ENCODE measurements around the gene XPC.

Gene XPC

DNA sequence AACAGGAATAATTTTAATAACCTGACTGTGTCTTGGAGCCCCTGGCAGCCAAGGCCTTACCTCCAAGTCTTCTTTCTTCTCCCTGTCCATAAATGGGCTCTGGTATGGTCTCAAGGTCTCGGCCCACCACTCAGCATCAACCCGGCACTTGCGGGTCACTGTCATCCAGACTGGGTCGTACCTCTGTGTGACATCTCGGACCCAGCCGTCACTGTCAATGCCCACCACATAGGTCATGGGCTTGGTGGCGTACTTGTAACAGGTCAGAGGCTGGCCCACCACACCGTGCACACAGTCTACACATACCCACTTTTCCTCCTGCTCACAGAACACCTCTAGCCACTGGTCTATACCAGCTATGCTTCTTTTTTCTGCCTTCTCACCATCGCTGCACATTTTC is 20.4 kb downstream of the XPC start (continued):
- no peak for TF ChIP-seq ZNF629 (tag by site-specific recombination; IDR thresholded peaks at IDR 0.05)

DNA sequence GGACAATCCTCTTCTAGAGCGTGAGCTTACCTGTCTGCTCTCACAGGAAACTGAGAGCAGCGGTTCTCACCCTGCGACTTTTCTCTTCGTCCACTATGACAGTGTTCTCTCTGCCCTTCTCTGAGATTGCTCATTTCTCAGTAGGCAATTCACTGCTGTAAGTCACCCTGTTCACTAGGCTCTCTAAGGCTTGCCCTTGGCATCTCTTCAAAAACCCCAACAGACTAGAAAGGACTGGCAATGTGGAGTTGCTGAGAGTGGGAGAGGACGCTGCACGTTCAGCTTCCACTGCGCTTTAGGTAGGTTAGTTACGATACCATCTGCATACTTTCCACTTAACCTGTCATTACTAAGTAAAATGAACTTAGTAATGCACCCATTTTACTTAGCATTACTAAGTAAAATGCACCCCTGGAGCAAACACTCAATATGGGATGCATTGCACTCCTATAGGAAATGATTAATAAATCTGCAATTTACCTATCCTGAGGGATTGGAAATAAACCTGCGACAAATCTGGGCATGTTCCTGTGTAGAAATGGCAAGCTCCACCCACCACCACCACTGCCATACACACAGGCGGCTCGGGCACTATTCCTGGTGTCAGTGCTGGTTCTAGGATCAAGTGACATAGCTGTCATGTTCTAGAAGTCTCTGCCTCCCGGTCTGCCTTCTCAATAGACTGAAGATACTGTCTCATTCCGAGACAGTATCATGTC is 21.4 kb downstream of the XPC start:
- Histone ChIP-seq H3K4me1 (ENCODE audit: control insufficient read depth, insufficient read depth, low read length) (no peaks in the 10 kb centered on the region), H3K27ac (ENCODE audit: extremely low read depth, low read depth, low read length) (no peak overlapping the region), H3K4me3 (ENCODE audit: low read depth, low read length) (no peak overlapping the region), H3K9me3 (ENCODE audit: control insufficient read depth, insufficient read depth, low read depth, low read length) (no peaks in the 10 kb centered on the region), H3K36me3 (ENCODE audit: control insufficient read depth in 2 of 2, insufficient read depth in 1 of 2, low read length in 2 of 2) (peaks cover 20 to 96% of the 10 kb centered on the region in 2 experiments)
- POLR2A ChIA-PET: no interaction called here
- no peak for TF ChIP-seq KLF10 (tag by site-specific recombination; IDR thresholded peaks at IDR 0.05)
- TF ChIP-seq ZNF626 (tag by site-specific recombination; IDR thresholded peaks at IDR 0.05): no peak
- TF ChIP-seq ZNF366 (tag by site-specific recombination; conservative IDR thresholded peaks at IDR 0.05): no peak
- TF ChIP-seq ZNF24 (tag by site-specific recombination; IDR thresholded peaks at IDR 0.05): no peak
- TF ChIP-seq, protein P1, sequence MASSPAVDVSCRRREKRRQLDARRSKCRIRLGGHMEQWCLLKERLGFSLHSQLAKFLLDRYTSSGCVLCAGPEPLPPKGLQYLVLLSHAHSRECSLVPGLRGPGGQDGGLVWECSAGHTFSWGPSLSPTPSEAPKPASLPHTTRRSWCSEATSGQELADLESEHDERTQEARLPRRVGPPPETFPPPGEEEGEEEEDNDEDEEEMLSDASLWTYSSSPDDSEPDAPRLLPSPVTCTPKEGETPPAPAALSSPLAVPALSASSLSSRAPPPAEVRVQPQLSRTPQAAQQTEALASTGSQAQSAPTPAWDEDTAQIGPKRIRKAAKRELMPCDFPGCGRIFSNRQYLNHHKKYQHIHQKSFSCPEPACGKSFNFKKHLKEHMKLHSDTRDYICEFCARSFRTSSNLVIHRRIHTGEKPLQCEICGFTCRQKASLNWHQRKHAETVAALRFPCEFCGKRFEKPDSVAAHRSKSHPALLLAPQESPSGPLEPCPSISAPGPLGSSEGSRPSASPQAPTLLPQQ (tag by site-specific recombination; IDR thresholded peaks at IDR 0.05): no peak
- TF ChIP-seq ZNF560 (tag by site-specific recombination; IDR thresholded peaks at IDR 0.05; ENCODE audit: borderline replicate concordance): no peak
- TF ChIP-seq ZNF335 (tag by site-specific recombination; conservative IDR thresholded peaks at IDR 0.05): no peak
- TF ChIP-seq ZSCAN23 (tag by site-specific recombination; IDR thresholded peaks at IDR 0.05): no peak
- no peak for TF ChIP-seq SETDB1 (IDR thresholded peaks at IDR 0.05; ENCODE audit: insufficient read length, low read length)
- TF ChIP-seq ZNF792 (tag by site-specific recombination; IDR thresholded peaks at IDR 0.05): no peak
- TF ChIP-seq ZNF354C (tag by site-specific recombination; IDR thresholded peaks at IDR 0.05; ENCODE audit: borderline replicate concordance, low read depth): no peak
- TF ChIP-seq, protein P2, sequence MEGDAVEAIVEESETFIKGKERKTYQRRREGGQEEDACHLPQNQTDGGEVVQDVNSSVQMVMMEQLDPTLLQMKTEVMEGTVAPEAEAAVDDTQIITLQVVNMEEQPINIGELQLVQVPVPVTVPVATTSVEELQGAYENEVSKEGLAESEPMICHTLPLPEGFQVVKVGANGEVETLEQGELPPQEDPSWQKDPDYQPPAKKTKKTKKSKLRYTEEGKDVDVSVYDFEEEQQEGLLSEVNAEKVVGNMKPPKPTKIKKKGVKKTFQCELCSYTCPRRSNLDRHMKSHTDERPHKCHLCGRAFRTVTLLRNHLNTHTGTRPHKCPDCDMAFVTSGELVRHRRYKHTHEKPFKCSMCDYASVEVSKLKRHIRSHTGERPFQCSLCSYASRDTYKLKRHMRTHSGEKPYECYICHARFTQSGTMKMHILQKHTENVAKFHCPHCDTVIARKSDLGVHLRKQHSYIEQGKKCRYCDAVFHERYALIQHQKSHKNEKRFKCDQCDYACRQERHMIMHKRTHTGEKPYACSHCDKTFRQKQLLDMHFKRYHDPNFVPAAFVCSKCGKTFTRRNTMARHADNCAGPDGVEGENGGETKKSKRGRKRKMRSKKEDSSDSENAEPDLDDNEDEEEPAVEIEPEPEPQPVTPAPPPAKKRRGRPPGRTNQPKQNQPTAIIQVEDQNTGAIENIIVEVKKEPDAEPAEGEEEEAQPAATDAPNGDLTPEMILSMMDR (tag by site-specific recombination; IDR thresholded peaks at IDR 0.05): no peak
- TF ChIP-seq GLI2 (tag by site-specific recombination; IDR thresholded peaks at IDR 0.05; ENCODE audit: borderline replicate concordance, low read depth): no peak
- no peak for TF ChIP-seq ZNF843 (tag by site-specific recombination; IDR thresholded peaks at IDR 0.05)
- no peak for TF ChIP-seq ZNF785 (tag by site-specific recombination; IDR thresholded peaks at IDR 0.05)
- CTCF ChIA-PET: interaction anchor here (0.6 kb wide), 4 partner anchors 28 to 261 kb away, joined by 3 to 5 read pairs (median 3); no protein-coding TSS in a partner anchor

DNA sequence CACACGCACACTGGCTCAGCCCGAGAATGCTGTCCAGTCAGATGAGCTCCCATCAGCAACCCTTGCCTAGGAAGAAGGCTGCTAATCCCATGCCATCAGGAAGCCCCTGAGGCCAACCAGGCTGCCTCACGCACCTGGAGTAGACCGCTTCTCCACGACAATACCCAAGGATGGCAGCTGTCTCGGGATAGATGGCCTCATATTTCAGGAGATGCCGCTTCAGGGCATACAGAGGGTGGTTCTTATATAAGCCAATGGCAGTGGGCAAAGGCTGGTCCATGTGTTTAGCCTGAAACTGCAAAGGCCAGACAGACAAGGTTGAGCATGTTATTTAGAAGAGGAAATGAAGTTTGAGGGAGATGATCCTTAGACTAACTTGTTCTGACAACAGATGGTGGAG is 22.2 kb downstream of the XPC start:
- ChIA-PET CTCF (no interaction called here), POLR2A (no interaction called here)
- no peaks in the 10 kb centered on the region for H3K9me3 ChIP-seq (ENCODE audit: control insufficient read depth, insufficient read depth, low read depth, low read length)
- TF ChIP-seq ZNF335 (tag by site-specific recombination; conservative IDR thresholded peaks at IDR 0.05) (no peak), HOXC10 (CRISPR knock-in tag; IDR thresholded peaks at IDR 0.05) (no peak), ZNF560 (tag by site-specific recombination; IDR thresholded peaks at IDR 0.05; ENCODE audit: borderline replicate concordance) (no peak), ZNF521 (tag by site-specific recombination; IDR thresholded peaks at IDR 0.05) (no peak), KLF1 (tag by site-specific recombination; IDR thresholded peaks at IDR 0.05) (no peak), ZNF391 (tag by site-specific recombination; IDR thresholded peaks at IDR 0.05; ENCODE audit: borderline replicate concordance, low read depth) (no peak), GLI2 (tag by site-specific recombination; IDR thresholded peaks at IDR 0.05; ENCODE audit: borderline replicate concordance, low read depth) (no peak), ZSCAN30 (tag by site-specific recombination; IDR thresholded peaks at IDR 0.05) (no peak), ZNF354C (tag by site-specific recombination; IDR thresholded peaks at IDR 0.05; ENCODE audit: borderline replicate concordance, low read depth) (no peak), ZNF768 (tag by site-specific recombination; IDR thresholded peaks at IDR 0.05) (no peak), ZFHX2 (tag by site-specific recombination; conservative IDR thresholded peaks at IDR 0.05) (no peak), ZNF404 (tag by site-specific recombination; IDR thresholded peaks at IDR 0.05) (no peak)
- TF ChIP-seq, protein P3, sequence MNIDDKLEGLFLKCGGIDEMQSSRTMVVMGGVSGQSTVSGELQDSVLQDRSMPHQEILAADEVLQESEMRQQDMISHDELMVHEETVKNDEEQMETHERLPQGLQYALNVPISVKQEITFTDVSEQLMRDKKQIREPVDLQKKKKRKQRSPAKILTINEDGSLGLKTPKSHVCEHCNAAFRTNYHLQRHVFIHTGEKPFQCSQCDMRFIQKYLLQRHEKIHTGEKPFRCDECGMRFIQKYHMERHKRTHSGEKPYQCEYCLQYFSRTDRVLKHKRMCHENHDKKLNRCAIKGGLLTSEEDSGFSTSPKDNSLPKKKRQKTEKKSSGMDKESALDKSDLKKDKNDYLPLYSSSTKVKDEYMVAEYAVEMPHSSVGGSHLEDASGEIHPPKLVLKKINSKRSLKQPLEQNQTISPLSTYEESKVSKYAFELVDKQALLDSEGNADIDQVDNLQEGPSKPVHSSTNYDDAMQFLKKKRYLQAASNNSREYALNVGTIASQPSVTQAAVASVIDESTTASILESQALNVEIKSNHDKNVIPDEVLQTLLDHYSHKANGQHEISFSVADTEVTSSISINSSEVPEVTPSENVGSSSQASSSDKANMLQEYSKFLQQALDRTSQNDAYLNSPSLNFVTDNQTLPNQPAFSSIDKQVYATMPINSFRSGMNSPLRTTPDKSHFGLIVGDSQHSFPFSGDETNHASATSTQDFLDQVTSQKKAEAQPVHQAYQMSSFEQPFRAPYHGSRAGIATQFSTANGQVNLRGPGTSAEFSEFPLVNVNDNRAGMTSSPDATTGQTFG (tag by site-specific recombination; IDR thresholded peaks at IDR 0.05; ENCODE audit: borderline replicate concordance): no peak
- TF ChIP-seq, protein P4, sequence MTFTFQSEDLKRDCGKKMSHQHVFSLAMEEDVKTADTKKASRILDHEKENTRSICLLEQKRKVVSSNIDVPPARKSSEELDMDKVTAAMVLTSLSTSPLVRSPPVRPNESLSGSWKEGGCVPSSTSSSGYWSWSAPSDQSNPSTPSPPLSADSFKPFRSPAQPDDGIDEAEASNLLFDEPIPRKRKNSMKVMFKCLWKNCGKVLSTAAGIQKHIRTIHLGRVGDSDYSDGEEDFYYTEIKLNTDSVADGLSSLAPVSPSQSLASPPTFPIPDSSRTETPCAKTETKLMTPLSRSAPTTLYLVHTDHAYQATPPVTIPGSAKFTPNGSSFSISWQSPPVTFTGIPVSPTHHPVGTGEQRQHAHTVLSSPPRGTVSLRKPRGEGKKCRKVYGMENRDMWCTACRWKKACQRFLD (tag by site-specific recombination; IDR thresholded peaks at IDR 0.05): no peak
- H3K27ac ChIP-seq (ENCODE audit: extremely low read depth, low read depth, low read length): no peak overlapping the region
- H3K4me1 ChIP-seq (ENCODE audit: control insufficient read depth, insufficient read depth, low read length): no peaks in the 10 kb centered on the region
- H3K36me3 ChIP-seq (ENCODE audit: control insufficient read depth in 2 of 2, insufficient read depth in 1 of 2, low read length in 2 of 2): peaks cover 20 to 96% of the 10 kb centered on the region in 2 experiments
- no peak overlapping the region for H3K4me3 ChIP-seq (ENCODE audit: low read depth, low read length)

Measured in HEK293 (cell line).